Epidermal melanocyte (primary cell): ENCODE measurements around the gene CKS1B.
A peak's percentile ranks its signal among the peaks of the same experiment; 100 is the strongest.
"Not testable (repeated sequence)": the region's sequence is repeated elsewhere in the genome, so short reads cannot be mapped to it uniquely, and the experiment has no call there.

Experiments used
- DNase-seq: peaks from one replicate; pipeline ENCODE4 v3.0.0; 2011; ENCODE audit warnings: low spot score; ENCODE audit not compliant: insufficient read length

Gene CKS1B

GRCh38 chr1:154986736-154987135 is 12.3 kb downstream of the CKS1B start:
- not testable (repeated sequence) for DNase-seq

GRCh38 chr1:154987326-154987725 is 12.8 kb downstream of the CKS1B start:
- DNase-seq, result no peak

GRCh38 chr1:154988058-154988954 is 13.8 kb downstream of the CKS1B start:
- no peak for DNase-seq

GRCh38 chr1:154989195-154989860 is 14.8 kb downstream of the CKS1B start:
- DNase-seq, result no peak

GRCh38 chr1:154990276-154990675 is 15.8 kb downstream of the CKS1B start:
- DNase-seq, result no peak

- no peak for DNase-seq
Observed at GRCh38 chr1:154992721-154993571, 18.5 kb downstream of the CKS1B start.

GRCh38 chr1:154993572-154994268 is 19.2 kb downstream of the CKS1B start, which contains the start of gene LENEP:
TSS of gene LENEP (plus strand) at chr1:154993586. CDS start at chr1:154993608, 22 bp downstream.
- DNase-seq, result no peak

GRCh38 chr1:154994269-154994587 is 19.7 kb downstream of the CKS1B start:
- DNase-seq, result no peak

- DNase-seq, result no peak
Observed at GRCh38 chr1:154994591-154994990, 20.1 kb downstream of the CKS1B start.

- DNase-seq, result peak; percentile 79
Observed at GRCh38 chr1:154995301-154995983, 21.0 kb downstream of the CKS1B start.

- DNase-seq, result no peak
Observed at GRCh38 chr1:154996966-154997701, 22.7 kb downstream of the CKS1B start.

- DNase-seq, result no peak
Observed at GRCh38 chr1:154998201-154998780, 23.8 kb downstream of the CKS1B start.

- DNase-seq, result no peak
Observed at GRCh38 chr1:154998818-154999570, 24.5 kb downstream of the CKS1B start.

GRCh38 chr1:154999571-155000410 is 25.3 kb downstream of the CKS1B start:
- no peak for DNase-seq

GRCh38 chr1:155000411-155000725 is 25.9 kb downstream of the CKS1B start:
- DNase-seq, result no peak

- peak; percentile 97 for DNase-seq
Observed at GRCh38 chr1:155000726-155001424, 26.4 kb downstream of the CKS1B start.

GRCh38 chr1:155001425-155001674 is 26.9 kb downstream of the CKS1B start:
- no peak for DNase-seq
